HepG2 (cell line): ENCODE measurements around the gene TFAP2C. TPM values are rescaled to one million over a fixed set of nuclear protein-coding genes. Genes with fewer than 3 reads are reported as not detected.

Experiments used
- ATAC-seq: fragments of 200-7000 bp; cut with Tn5 transposase; 3 replicates; pipeline ENCODE4 v1.9.1; 2020; ENCODE audit warnings: mild to moderate bottlenecking, moderate library complexity
- BruUV-seq: library from RNA; stranded (reverse); fragments of 400-500 nt; replicated peaks from 2 replicates; lab custom pipeline; 2021; lab: Mats Ljungman, UMichigan
- CTCF ChIA-PET: fragments of 300-600 bp; formaldehyde crosslinking; extraction: SDS; loops from one replicate; lab custom pipeline; 2021; ENCODE audit warnings: low total read pairs, inconsistent platforms, low intra/inter-chr PET ratio; lab: Yijun Ruan, JAX
- POLR2A ChIA-PET: fragments of 350-600 bp; sonication (Branson Sonifier 250); formaldehyde crosslinking; loops from one replicate; lab custom pipeline; 2020; ENCODE audit warnings: antibody characterized with exemption, inconsistent platforms; lab: Yijun Ruan, JAX
- DNase-seq: peaks from one replicate; pipeline ENCODE4 v3.0.0-alpha.2; 2015; ENCODE audit warnings: low spot score
- FAIRE-seq: peaks from 3 replicates; lab custom pipeline; 2011; peaks lifted over from hg19 to GRCh38; lab: Jason Lieb, UNC
- H2AFZ ChIP-seq: one replicate; pipeline ENCODE4 v1.6.1; 2011; ENCODE audit warnings: low read length, inconsistent platforms
- H3K27ac ChIP-seq: fragments of 300-600 bp; 3 replicates; pipeline ENCODE4 v1.8.0; 2011; ENCODE audit warnings: mixed run types, mild to moderate bottlenecking, mixed read lengths, low read length, inconsistent platforms; ENCODE audit not compliant: insufficient read depth; ENCODE audit errors: extremely low read length
- H3K27me3 ChIP-seq, 2 experiments: fragments of 200-600 bp in 1 of 2; 2 replicates in 1 of 2; 3 replicates in 1 of 2; pipeline versions ENCODE4 v1.6.0 to v1.8.0; 2011; ENCODE audit warnings: low read length in 2 of 2, mild to moderate bottlenecking in 2 of 2, moderate library complexity in 2 of 2, inconsistent platforms in 1 of 2; ENCODE audit not compliant: insufficient read depth in 2 of 2, control insufficient read depth in 1 of 2
- H3K36me3 ChIP-seq, 2 experiments: fragments of 200-600 bp in 1 of 2; replicated peaks in 1 of 2; 2 replicates in 1 of 2; 3 replicates in 1 of 2; pipeline versions ENCODE4 v1.5.1 to v1.8.0; 2011; ENCODE audit warnings: low read length in 2 of 2, inconsistent platforms in 1 of 2; ENCODE audit not compliant: insufficient read depth in 2 of 2, control insufficient read depth in 1 of 2
- H3K4me1 ChIP-seq: 2 replicates; pipeline ENCODE4 v1.5.1; 2012; ENCODE audit warnings: low read length, inconsistent platforms; ENCODE audit not compliant: insufficient read depth
- H3K4me2 ChIP-seq: 2 replicates; pipeline ENCODE4 v1.6.0; 2011; ENCODE audit warnings: low read depth, low read length, inconsistent platforms
- H3K4me3 ChIP-seq, 3 experiments: fragments of 200-600 bp in 1 of 3; sonication (generic), shearing (Covaris generic) in 1 of 3; replicated peaks in 1 of 3; 2 replicates each; pipeline ENCODE4 v1.5.1; 2011 to 2016; ENCODE audit warnings: low read length in 3 of 3, inconsistent platforms in 2 of 3, low read depth in 2 of 3, mild to moderate bottlenecking in 2 of 3, control low read depth in 1 of 3, mixed read lengths in 1 of 3; ENCODE audit not compliant: insufficient read depth in 1 of 3
- H3K79me2 ChIP-seq: one replicate; pipeline ENCODE4 v1.6.1; 2011; ENCODE audit warnings: low read length, inconsistent platforms; ENCODE audit not compliant: insufficient read depth
- H3K9ac ChIP-seq: 2 replicates; pipeline ENCODE4 v1.6.0; 2011; ENCODE audit warnings: mild to moderate bottlenecking, low read depth, low read length, inconsistent platforms; ENCODE audit not compliant: insufficient read depth
- H3K9me3 ChIP-seq: 2 replicates; pipeline ENCODE4 v1.5.1; 2012; ENCODE audit warnings: mild to moderate bottlenecking, low read length
- H4K20me1 ChIP-seq: 2 replicates; pipeline ENCODE4 v1.6.0; 2011; ENCODE audit warnings: inconsistent platforms, mild to moderate bottlenecking, low read length, moderate library complexity; ENCODE audit not compliant: insufficient read depth
- EEA1 ChIP-seq: sonication (generic); formaldehyde crosslinking; IDR thresholded peaks from 2 replicates; pipeline ENCODE4 v1.5.1; 2020; ENCODE audit warnings: mild to moderate bottlenecking, missing genetic modification reagents, borderline replicate concordance
- ELF4 ChIP-seq: sonication (generic); formaldehyde crosslinking; IDR thresholded peaks from 2 replicates; pipeline ENCODE4 v1.5.0; 2020; ENCODE audit warnings: missing genetic modification reagents, mild to moderate bottlenecking, moderate library complexity, borderline replicate concordance
- HINFP ChIP-seq: sonication (generic); formaldehyde crosslinking; IDR thresholded peaks from 2 replicates; pipeline ENCODE4 v1.4.0; 2020; ENCODE audit warnings: low read depth, mild to moderate bottlenecking, missing genetic modification reagents
- HMG20B ChIP-seq: conservative IDR thresholded peaks from 2 replicates; pipeline ENCODE4 v1.6.1; 2016; ENCODE audit warnings: missing genetic modification reagents, missing compliant biosample characterization
- NCOA1 ChIP-seq: sonication (generic); formaldehyde crosslinking; IDR thresholded peaks from 2 replicates; pipeline ENCODE4 v1.9.0; 2021; ENCODE audit warnings: missing genetic modification reagents
- ZBTB1 ChIP-seq: sonication (generic); formaldehyde crosslinking; IDR thresholded peaks from 2 replicates; pipeline ENCODE4 v1.4.0; 2020; ENCODE audit warnings: missing genetic modification reagents, borderline replicate concordance
- ZBTB2 ChIP-seq: sonication (generic); formaldehyde crosslinking; IDR thresholded peaks from 2 replicates; pipeline ENCODE4 v1.8.0; 2022; ENCODE audit warnings: low read depth, missing genetic modification reagents
- ZNF230 ChIP-seq: sonication (generic); formaldehyde crosslinking; IDR thresholded peaks from 2 replicates; pipeline ENCODE4 v1.4.0; 2020; ENCODE audit warnings: mild to moderate bottlenecking, missing genetic modification reagents
- ZNF510 ChIP-seq: sonication (generic); formaldehyde crosslinking; IDR thresholded peaks from 2 replicates; pipeline ENCODE4 v1.4.0; 2020; ENCODE audit warnings: low read depth, mild to moderate bottlenecking, missing genetic modification reagents
- WGBS: methylation state at CpG from one replicate; pipeline ENCODE4 v1.1.6; 2017; ENCODE audit warnings: low lambda C conversion rate; 5-methylcytosine and 5-hydroxymethylcytosine counted together
- in situ Hi-C: cut with HindIII; loops from 2 replicates; pipeline ENCODE4 v1.10.0; 2017; ENCODE audit warnings: low pct_unique_long_range_greater_than_20kb; ENCODE audit not compliant: extremely low pct_ligation_motif_present
- intact Hi-C: fragments of 100-400 bp; cut with micrococcal nuclease; formaldehyde crosslinking; loops from one replicate; pipeline ENCODE4 v1.10.0; 2022; ENCODE audit not compliant: unreplicated experiment
- polyA plus RNA-seq, 8 experiments: library from polyadenylated mRNA; depleted of rRNA in 3 of 8; stranded (reverse) in 7 of 8; unstranded in 1 of 8; fragments of >200 nt; fragmentation: Illumina TruSeq in 4 of 8; extraction: Trizol in 4 of 8; gene quantifications; 2 replicates each; pipeline versions ENCODE4 v1.2.1 to v1.2.3, GENCODE V29; 2011 to 2016; ENCODE audit warnings: low read depth in 4 of 8, missing spikeins in 1 of 8, mixed read lengths in 1 of 8; ENCODE audit not compliant: insufficient read depth in 1 of 8
- total RNA-seq, 5 experiments: library from RNA; depleted of rRNA; stranded (reverse); fragments of >200 nt; fragmentation: Illumina TruSeq; extraction: Trizol; gene quantifications; 2 replicates each; pipeline ENCODE4 v1.2.3, GENCODE V29; 2016; ENCODE audit warnings: low read depth in 1 of 5

The TFAP2C gene
- total and polyA plus RNA-seq, 2 of the 13 experiments (the other 11 are each of a cell fraction or from before 2014, with no cell fraction given) = not detected

GRCh38 chr20:56637576-56637975, 8.5 kb downstream of the TFAP2C start:
- H3K9ac ChIP-seq = no peak overlapping the region
- 20% methylated on average over 10 of the region's 10 CpGs for WGBS
- DNase-seq = no peak
- FAIRE-seq = no peak
- no peak overlapping the region for H2AFZ ChIP-seq
- H3K79me2 ChIP-seq = no peaks in the 10 kb centered on the region
- intact Hi-C loops = no loop called here
- H3K27me3 ChIP-seq = peaks cover 10 to 74% of the 10 kb centered on the region in 2 experiments
- no peaks in the 10 kb centered on the region for H4K20me1 ChIP-seq
- BruUV-seq = no TSS peak
- no peaks in the 10 kb centered on the region for H3K9me3 ChIP-seq
- no peak overlapping the region for H3K4me3 ChIP-seq
- POLR2A ChIA-PET = no interaction called here
- in situ Hi-C loops = no loop called here
- CTCF ChIA-PET = no interaction called here
- no peaks in the 10 kb centered on the region for H3K4me1 ChIP-seq
- H3K36me3 ChIP-seq = no peaks in the 10 kb centered on the region
- TF ChIP-seq HINFP (no peak), HMG20B (CRISPR knock-in tag) (no peak)
- TF ChIP-seq, all 625 proteins: peak for 0
- Histone ChIP-seq H3K27ac (no peak overlapping the region), H3K4me2 (no peak overlapping the region)
- ATAC-seq = peak; percentile 28; the same call in 1 of the 3 replicates

- H3K27me3 ChIP-seq = peaks cover 5 to 44% of the 10 kb centered on the region in 2 experiments; a peak in 3 of 5 replicates
- intact Hi-C loops (no loop called here), in situ Hi-C loops (no loop called here)
- H3K4me1 ChIP-seq = no peaks in the 10 kb centered on the region
- DNase-seq (no peak), FAIRE-seq (no peak), ATAC-seq (no peak)
- H3K27ac ChIP-seq = no peak overlapping the region
- BruUV-seq = no TSS peak
- no peaks in the 10 kb centered on the region for H3K36me3 ChIP-seq
- WGBS = 27% methylated on average over 4 of the region's 4 CpGs
- no peak overlapping the region for H2AFZ ChIP-seq
- H3K4me3 ChIP-seq = no peak overlapping the region
- POLR2A ChIA-PET = no interaction called here
- no peak overlapping the region for H3K9ac ChIP-seq
- H3K4me2 ChIP-seq = no peak overlapping the region
- H3K79me2 ChIP-seq = no peaks in the 10 kb centered on the region
- H3K9me3 ChIP-seq = no peaks in the 10 kb centered on the region
- H4K20me1 ChIP-seq = no peaks in the 10 kb centered on the region
- CTCF ChIA-PET = no interaction called here
- no peak for TF ChIP-seq ELF4 (CRISPR knock-in tag)
- no peak for TF ChIP-seq ZBTB1
- no peak for TF ChIP-seq ZNF230 (CRISPR knock-in tag)
- no peak for TF ChIP-seq EEA1 (CRISPR knock-in tag)
- no peak for TF ChIP-seq HINFP
- no peak for TF ChIP-seq NCOA1 (CRISPR knock-in tag)
- no peak for TF ChIP-seq ZBTB2 (CRISPR knock-in tag)
- TF ChIP-seq ZNF510 (CRISPR knock-in tag) = no peak
Observed at GRCh38 chr20:56646599-56646998, 17.5 kb downstream of the TFAP2C start.
